Liver (tissue), 9 donors: ENCODE results near the gene SRGAP3. TPM values are rescaled to one million over a fixed set of nuclear protein-coding genes. Genes with fewer than 3 reads are reported as not detected.

Source experiments
- DNase-seq: peaks from one replicate; pipeline ENCODE4 v3.0.0-alpha.2; 2017; ENCODE audit warnings: low spot score
- H3K27ac ChIP-seq, 2 donors: one replicate each; pipeline ENCODE4 v1.7.0; 2013; ENCODE audit warnings: inconsistent platforms in 2 of 2, low read length in 2 of 2, control low read depth in 1 of 2, low read depth in 1 of 2, mild to moderate bottlenecking in 1 of 2
- H3K27me3 ChIP-seq, 4 donors: one replicate each; pipeline versions ENCODE4 v1.6.1 to v1.7.0; 2013; ENCODE audit warnings: low read length in 3 of 4, inconsistent platforms in 1 of 4, mild to moderate bottlenecking in 1 of 4, moderate library complexity in 1 of 4; ENCODE audit not compliant: control insufficient read depth in 4 of 4, insufficient read depth in 4 of 4
- H3K36me3 ChIP-seq, 4 donors: one replicate each; pipeline versions ENCODE4 v1.6.1 to v1.7.0; 2013; ENCODE audit warnings: low read length in 3 of 4, mild to moderate bottlenecking in 3 of 4, low read depth in 1 of 4, moderate library complexity in 1 of 4; ENCODE audit not compliant: control insufficient read depth in 4 of 4, insufficient read depth in 3 of 4
- H3K4me1 ChIP-seq, 4 donors: one replicate each; pipeline versions ENCODE4 v1.6.1 to v1.7.0; 2013; ENCODE audit warnings: low read length in 3 of 4, mild to moderate bottlenecking in 3 of 4, moderate library complexity in 1 of 4; ENCODE audit not compliant: control insufficient read depth in 4 of 4, insufficient read depth in 4 of 4
- H3K4me3 ChIP-seq, 3 donors: one replicate each; pipeline versions ENCODE4 v1.6.1 to v1.7.0; 2013; ENCODE audit warnings: low read length in 3 of 3, control low read depth in 1 of 3, low read depth in 1 of 3, mild to moderate bottlenecking in 1 of 3
- H3K9ac ChIP-seq, 2 donors: one replicate each; pipeline ENCODE4 v1.7.0; 2013; ENCODE audit warnings: low read length in 2 of 2, mild to moderate bottlenecking in 2 of 2, moderate library complexity in 2 of 2, control low read depth in 1 of 2, low read depth in 1 of 2
- H3K9me3 ChIP-seq, 4 donors: one replicate each; pipeline versions ENCODE4 v1.6.1 to v1.7.0; 2013; ENCODE audit warnings: low read length in 3 of 4; ENCODE audit not compliant: control insufficient read depth in 4 of 4
- EGR1 ChIP-seq, 2 donors: IDR thresholded peaks; 2 replicates each; pipeline ENCODE4 v1.6.1; 2016 to 2018; ENCODE audit warnings: antibody characterized with exemption in 2 of 2, low read depth in 2 of 2
- FOXA1 ChIP-seq: IDR thresholded peaks from 2 replicates; pipeline ENCODE4 v1.6.1; 2016; ENCODE audit warnings: antibody characterized with exemption
- FOXA2 ChIP-seq: IDR thresholded peaks from 2 replicates; pipeline ENCODE4 v1.6.1; 2016; ENCODE audit warnings: antibody characterized with exemption
- GABPA ChIP-seq, 2 donors: IDR thresholded peaks in 1 of 2; conservative IDR thresholded peaks in 1 of 2; 2 replicates each; pipeline ENCODE4 v1.6.1; 2016; ENCODE audit warnings: antibody characterized with exemption in 2 of 2, mild to moderate bottlenecking in 1 of 2, moderate library complexity in 1 of 2
- HNF4A ChIP-seq, 2 donors: conservative IDR thresholded peaks; 2 replicates each; pipeline ENCODE4 v1.6.1; 2016; ENCODE audit warnings: antibody characterized with exemption in 2 of 2, mild to moderate bottlenecking in 2 of 2
- HNF4G ChIP-seq: IDR thresholded peaks from 2 replicates; pipeline ENCODE4 v1.6.1; 2016; ENCODE audit warnings: antibody characterized with exemption
- JUND ChIP-seq, 2 donors: IDR thresholded peaks; 2 replicates each; pipeline ENCODE4 v1.6.1; 2016; ENCODE audit warnings: antibody characterized with exemption in 2 of 2
- NR2F2 ChIP-seq: IDR thresholded peaks from 2 replicates; pipeline ENCODE4 v1.6.1; 2016; ENCODE audit warnings: antibody characterized with exemption
- RAD21 ChIP-seq, 2 donors: IDR thresholded peaks; 2 replicates each; pipeline ENCODE4 v1.6.1; 2016; ENCODE audit warnings: antibody characterized with exemption in 2 of 2, mild to moderate bottlenecking in 2 of 2
- REST ChIP-seq: IDR thresholded peaks from 2 replicates; pipeline ENCODE4 v1.6.1; 2016; ENCODE audit warnings: antibody characterized with exemption, mild to moderate bottlenecking
- RXRA ChIP-seq, 2 donors: IDR thresholded peaks; 2 replicates each; pipeline ENCODE4 v1.6.1; 2017 to 2018; ENCODE audit warnings: antibody characterized with exemption in 2 of 2, mild to moderate bottlenecking in 1 of 2
- SP1 ChIP-seq: IDR thresholded peaks from 2 replicates; pipeline ENCODE4 v1.6.1; 2018; ENCODE audit warnings: antibody characterized with exemption, mild to moderate bottlenecking
- YY1 ChIP-seq: IDR thresholded peaks from 2 replicates; pipeline ENCODE4 v1.6.1; 2016; ENCODE audit warnings: antibody characterized with exemption, mild to moderate bottlenecking
- WGBS: extraction: QIAGEN DNeasy Blood & Tissue Kit; methylation state at CpG from one replicate; pipeline ENCODE4 v1.1.7; 2013; 5-methylcytosine and 5-hydroxymethylcytosine counted together
- polyA plus RNA-seq, 2 donors: library from polyadenylated mRNA; stranded (reverse) in 1 of 2; unstranded in 1 of 2; fragments of 200-250 nt in 1 of 2; fragments of >200 nt in 1 of 2; fragmentation: Nextera tagmentation in 1 of 2; extraction: Ambion mirVana in 1 of 2; gene quantifications; one replicate each; pipeline versions ENCODE4 v1.2.1 to v1.2.3, GENCODE V29; 2013 to 2015
- total RNA-seq, 2 donors: library from RNA; depleted of rRNA; stranded (reverse); fragments of >200 nt; gene quantifications; one replicate each; pipeline ENCODE4 v1.2.3, GENCODE V29; 2014
- TF ChIP-seq, protein P1 (sequence below): IDR thresholded peaks from 2 replicates; pipeline ENCODE4 v1.6.1; 2016; ENCODE audit warnings: antibody characterized with exemption
- TF ChIP-seq, protein P2 (sequence below): fragments of 150-350 bp; IDR thresholded peaks from 2 replicates; pipeline ENCODE4 v1.5.1; 2017; ENCODE audit warnings: improper control_type of control experiment, low read depth, low read length; ENCODE audit not compliant: missing input control
- TF ChIP-seq, protein P3 (sequence below): IDR thresholded peaks from 2 replicates; pipeline ENCODE4 v1.6.1; 2016; ENCODE audit warnings: antibody characterized with exemption
- TF ChIP-seq, protein P4 (sequence below): IDR thresholded peaks from 2 replicates; pipeline ENCODE4 v1.6.1; 2016; ENCODE audit warnings: antibody characterized with exemption
- donor health status: healthy.
- donor health status: healthy.
- donor health status: healthy.
- donor health status: healthy.
- donor health status: healthy.

Gene SRGAP3
- total and polyA plus RNA-seq, 4 donors = 0.61 to 4.2 (median 1.6) TPM

- H3K4me3 ChIP-seq = no peak overlapping the region
- no peaks in the 10 kb centered on the region for H3K9me3 ChIP-seq
- no peak for DNase-seq
- no peaks in the 10 kb centered on the region for H3K4me1 ChIP-seq
- no peaks in the 10 kb centered on the region for H3K36me3 ChIP-seq
- no peaks in the 10 kb centered on the region for H3K27me3 ChIP-seq
- no peak for TF ChIP-seq EGR1 (IDR thresholded peaks at IDR 0.05; ENCODE audit: low read depth in 2 of 2)
- TF ChIP-seq, protein P1, sequence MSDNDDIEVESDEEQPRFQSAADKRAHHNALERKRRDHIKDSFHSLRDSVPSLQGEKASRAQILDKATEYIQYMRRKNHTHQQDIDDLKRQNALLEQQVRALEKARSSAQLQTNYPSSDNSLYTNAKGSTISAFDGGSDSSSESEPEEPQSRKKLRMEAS = no peak
- TF ChIP-seq YY1 = no peak
- WGBS = 93% methylated on average over 12 of the region's 12 CpGs
- H3K27ac ChIP-seq = no peak overlapping the region
- no peak overlapping the region for H3K9ac ChIP-seq
These were observed 207.8 kb downstream of the SRGAP3 start for GRCh38 chr3:9041626-9042025.

- no peak overlapping the region for H3K4me3 ChIP-seq
- no peaks in the 10 kb centered on the region for H3K4me1 ChIP-seq
- H3K36me3 ChIP-seq = no peaks in the 10 kb centered on the region
- H3K27ac ChIP-seq = no peak overlapping the region
- WGBS = 91% methylated on average over 2 of the region's 2 CpGs
- H3K27me3 ChIP-seq = no peaks in the 10 kb centered on the region
- TF ChIP-seq RXRA (IDR thresholded peaks at IDR 0.05) = no peak
- no peak for TF ChIP-seq REST
- no peak for TF ChIP-seq FOXA2
- no peak for TF ChIP-seq EGR1 (IDR thresholded peaks at IDR 0.05; ENCODE audit: low read depth in 2 of 2)
- no peak for TF ChIP-seq GABPA (IDR thresholded peaks at IDR 0.05 in 1 of 2, conservative IDR thresholded peaks at IDR 0.05 in 1 of 2)
- no peak for TF ChIP-seq SP1
- no peak for TF ChIP-seq RAD21 (IDR thresholded peaks at IDR 0.05)
- no peak for TF ChIP-seq HNF4G
- TF ChIP-seq, protein P2, sequence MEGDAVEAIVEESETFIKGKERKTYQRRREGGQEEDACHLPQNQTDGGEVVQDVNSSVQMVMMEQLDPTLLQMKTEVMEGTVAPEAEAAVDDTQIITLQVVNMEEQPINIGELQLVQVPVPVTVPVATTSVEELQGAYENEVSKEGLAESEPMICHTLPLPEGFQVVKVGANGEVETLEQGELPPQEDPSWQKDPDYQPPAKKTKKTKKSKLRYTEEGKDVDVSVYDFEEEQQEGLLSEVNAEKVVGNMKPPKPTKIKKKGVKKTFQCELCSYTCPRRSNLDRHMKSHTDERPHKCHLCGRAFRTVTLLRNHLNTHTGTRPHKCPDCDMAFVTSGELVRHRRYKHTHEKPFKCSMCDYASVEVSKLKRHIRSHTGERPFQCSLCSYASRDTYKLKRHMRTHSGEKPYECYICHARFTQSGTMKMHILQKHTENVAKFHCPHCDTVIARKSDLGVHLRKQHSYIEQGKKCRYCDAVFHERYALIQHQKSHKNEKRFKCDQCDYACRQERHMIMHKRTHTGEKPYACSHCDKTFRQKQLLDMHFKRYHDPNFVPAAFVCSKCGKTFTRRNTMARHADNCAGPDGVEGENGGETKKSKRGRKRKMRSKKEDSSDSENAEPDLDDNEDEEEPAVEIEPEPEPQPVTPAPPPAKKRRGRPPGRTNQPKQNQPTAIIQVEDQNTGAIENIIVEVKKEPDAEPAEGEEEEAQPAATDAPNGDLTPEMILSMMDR = no peak
- TF ChIP-seq YY1 = no peak
- no peak for TF ChIP-seq JUND (IDR thresholded peaks at IDR 0.05)
- no peak for TF ChIP-seq HNF4A (conservative IDR thresholded peaks at IDR 0.05)
- TF ChIP-seq, protein P1 = no peak
- TF ChIP-seq, protein P3, sequence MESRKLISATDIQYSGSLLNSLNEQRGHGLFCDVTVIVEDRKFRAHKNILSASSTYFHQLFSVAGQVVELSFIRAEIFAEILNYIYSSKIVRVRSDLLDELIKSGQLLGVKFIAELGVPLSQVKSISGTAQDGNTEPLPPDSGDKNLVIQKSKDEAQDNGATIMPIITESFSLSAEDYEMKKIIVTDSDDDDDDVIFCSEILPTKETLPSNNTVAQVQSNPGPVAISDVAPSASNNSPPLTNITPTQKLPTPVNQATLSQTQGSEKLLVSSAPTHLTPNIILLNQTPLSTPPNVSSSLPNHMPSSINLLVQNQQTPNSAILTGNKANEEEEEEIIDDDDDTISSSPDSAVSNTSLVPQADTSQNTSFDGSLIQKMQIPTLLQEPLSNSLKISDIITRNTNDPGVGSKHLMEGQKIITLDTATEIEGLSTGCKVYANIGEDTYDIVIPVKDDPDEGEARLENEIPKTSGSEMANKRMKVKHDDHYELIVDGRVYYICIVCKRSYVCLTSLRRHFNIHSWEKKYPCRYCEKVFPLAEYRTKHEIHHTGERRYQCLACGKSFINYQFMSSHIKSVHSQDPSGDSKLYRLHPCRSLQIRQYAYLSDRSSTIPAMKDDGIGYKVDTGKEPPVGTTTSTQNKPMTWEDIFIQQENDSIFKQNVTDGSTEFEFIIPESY = no peak
- no peak for TF ChIP-seq FOXA1
- no peak for TF ChIP-seq NR2F2
- TF ChIP-seq, protein P4, sequence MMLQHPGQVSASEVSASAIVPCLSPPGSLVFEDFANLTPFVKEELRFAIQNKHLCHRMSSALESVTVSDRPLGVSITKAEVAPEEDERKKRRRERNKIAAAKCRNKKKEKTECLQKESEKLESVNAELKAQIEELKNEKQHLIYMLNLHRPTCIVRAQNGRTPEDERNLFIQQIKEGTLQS = no peak
- H3K9ac ChIP-seq = no peak overlapping the region
- DNase-seq = no peak
- H3K9me3 ChIP-seq = no peaks in the 10 kb centered on the region
These were observed 208.4 kb downstream of the SRGAP3 start for GRCh38 chr3:9040996-9041395.
